H1 (cell line): ENCODE results near the gene DAZAP2. TPM values are rescaled to one million over a fixed set of nuclear protein-coding genes. Genes with fewer than 3 reads are reported as not detected.

ENCODE experiments used
- CTCF ChIA-PET: fragments of 300-600 bp; sonication (Branson Sonifier 250); formaldehyde crosslinking; loops from one replicate; lab custom pipeline; 2021; ENCODE audit not compliant: partially characterized antibody; lab: Charles Lee
- POLR2A ChIA-PET: fragments of 300-600 bp; sonication (Branson Sonifier 250); formaldehyde crosslinking; loops from one replicate; lab custom pipeline; 2021; ENCODE audit warnings: inconsistent platforms; ENCODE audit not compliant: partially characterized antibody; lab: Charles Lee
- DNase-seq, 2 experiments: peaks; one replicate each; pipeline versions ENCODE4 v3.0.0 to v3.0.0-alpha.2; 2010 to 2022; ENCODE audit warnings: low spot score in 2 of 2, low read depth in 1 of 2, mixed read lengths in 1 of 2
- FAIRE-seq: peaks from 2 replicates; lab custom pipeline; 2011; peaks lifted over from hg19 to GRCh38; lab: Jason Lieb, UNC
- H2AFZ ChIP-seq: 2 replicates; pipeline ENCODE4 v1.8.1; 2012; ENCODE audit warnings: low read length, inconsistent platforms
- H2AK5ac ChIP-seq: 2 replicates; pipeline ENCODE4 v1.6.1; 2013; ENCODE audit warnings: low read depth, low read length
- H2BK120ac ChIP-seq: replicated peaks from 2 replicates; pipeline ENCODE3; 2013; ENCODE audit warnings: low read depth, low read length, inconsistent platforms
- H2BK12ac ChIP-seq: 2 replicates; pipeline ENCODE4 v1.6.1; 2013; ENCODE audit warnings: low read depth, low read length
- H2BK15ac ChIP-seq: 2 replicates; pipeline ENCODE4 v1.6.1; 2013; ENCODE audit warnings: low read length
- H2BK20ac ChIP-seq: 2 replicates; pipeline ENCODE4 v1.6.1; 2013; ENCODE audit warnings: low read length
- H2BK5ac ChIP-seq: 2 replicates; pipeline ENCODE4 v1.6.1; 2013; ENCODE audit warnings: low read depth, low read length
- H3K14ac ChIP-seq: 2 replicates; pipeline ENCODE4 v1.6.1; 2013; ENCODE audit warnings: inconsistent platforms; ENCODE audit not compliant: insufficient read length
- H3K18ac ChIP-seq: 2 replicates; pipeline ENCODE4 v1.6.1; 2013; ENCODE audit warnings: low read length; ENCODE audit errors: extremely low read depth
- H3K23ac ChIP-seq: 2 replicates; pipeline ENCODE4 v1.6.1; 2013; ENCODE audit warnings: inconsistent platforms; ENCODE audit not compliant: insufficient read length
- H3K23me2 ChIP-seq: 2 replicates; pipeline ENCODE4 v1.6.1; 2013; ENCODE audit warnings: low read depth, low read length
- H3K27ac ChIP-seq: 2 replicates; pipeline ENCODE4 v1.6.1; 2011; ENCODE audit warnings: low read depth, low read length, inconsistent platforms
- H3K27me3 ChIP-seq, 4 experiments: replicated peaks in 1 of 4; 1 replicate in 1 of 4; 2 replicates in 3 of 4; pipeline versions ENCODE4 v1.6.1 to v1.8.1; 2011 to 2013; ENCODE audit warnings: low read length in 3 of 4, mild to moderate bottlenecking in 3 of 4, inconsistent platforms in 2 of 4, mixed read lengths in 2 of 4, moderate library complexity in 1 of 4; ENCODE audit not compliant: control insufficient read depth in 3 of 4, insufficient read depth in 3 of 4; ENCODE audit errors: extremely low read depth in 1 of 4
- H3K36me3 ChIP-seq, 4 experiments: 2 replicates each; pipeline versions ENCODE4 v1.6.1 to v1.8.1; 2011 to 2013; ENCODE audit warnings: mild to moderate bottlenecking in 4 of 4, low read length in 3 of 4, moderate library complexity in 2 of 4, control low read depth in 1 of 4, inconsistent platforms in 1 of 4; ENCODE audit not compliant: insufficient read depth in 4 of 4, control insufficient read depth in 2 of 4
- H3K4ac ChIP-seq: replicated peaks from 2 replicates; pipeline ENCODE3; 2013; ENCODE audit warnings: low read length, low read depth, mixed read lengths, inconsistent platforms; ENCODE audit not compliant: insufficient read length
- H3K4me1 ChIP-seq, 4 experiments: replicated peaks in 1 of 4; 1 replicate in 1 of 4; 2 replicates in 3 of 4; pipeline versions ENCODE4 v1.6.1 to v1.8.1; 2011 to 2013; ENCODE audit warnings: low read length in 3 of 4, inconsistent platforms in 2 of 4, mixed read lengths in 1 of 4; ENCODE audit not compliant: insufficient read depth in 4 of 4, control insufficient read depth in 3 of 4
- H3K4me2 ChIP-seq, 2 experiments: 2 replicates each; pipeline versions ENCODE4 v1.6.1 to v1.8.1; 2011 to 2013; ENCODE audit warnings: low read depth in 2 of 2, low read length in 2 of 2, control low read depth in 1 of 2, inconsistent platforms in 1 of 2, mild to moderate bottlenecking in 1 of 2; ENCODE audit not compliant: insufficient read depth in 1 of 2
- H3K4me3 ChIP-seq, 4 experiments: fragments of 200-600, 300-600 bp in 1 of 4; sonication (generic), shearing (Covaris generic), sonication (Bioruptor Twin) in 1 of 4; 2 replicates each; pipeline versions ENCODE4 v1.5.1 to v1.8.1; 2011 to 2016; ENCODE audit warnings: low read length in 4 of 4, low read depth in 3 of 4, control low read depth in 2 of 4, inconsistent platforms in 2 of 4, mild to moderate bottlenecking in 2 of 4, mixed read lengths in 1 of 4, moderate library complexity in 1 of 4; ENCODE audit not compliant: insufficient read depth in 2 of 4; ENCODE audit errors: extremely low read depth in 1 of 4
- H3K56ac ChIP-seq: replicated peaks from 2 replicates; pipeline ENCODE3; 2013; ENCODE audit warnings: low read depth, mild to moderate bottlenecking, mixed read lengths, low read length, inconsistent platforms; ENCODE audit not compliant: insufficient read length
- H3K79me1 ChIP-seq: 2 replicates; pipeline ENCODE4 v1.6.1; 2013; ENCODE audit warnings: low read depth, low read length, control low read depth
- H3K79me2 ChIP-seq, 2 experiments: 2 replicates each; pipeline versions ENCODE4 v1.6.1 to v1.8.1; 2012 to 2013; ENCODE audit warnings: low read length in 2 of 2, mild to moderate bottlenecking in 2 of 2, inconsistent platforms in 1 of 2; ENCODE audit not compliant: insufficient read depth in 2 of 2, control insufficient read depth in 1 of 2
- H3K9ac ChIP-seq, 4 experiments: replicated peaks in 1 of 4; 1 replicate in 1 of 4; 2 replicates in 3 of 4; pipeline versions ENCODE4 v1.6.1 to v1.8.1; 2011 to 2013; ENCODE audit warnings: low read depth in 3 of 4, low read length in 3 of 4, control low read depth in 2 of 4, mild to moderate bottlenecking in 2 of 4, moderate library complexity in 2 of 4, inconsistent platforms in 1 of 4; ENCODE audit errors: extremely low read depth in 1 of 4
- H3K9me3 ChIP-seq, 2 experiments: 2 replicates each; pipeline versions ENCODE4 v1.6.1 to v1.8.1; 2012 to 2013; ENCODE audit warnings: mild to moderate bottlenecking in 2 of 2, moderate library complexity in 2 of 2, control low read depth in 1 of 2, inconsistent platforms in 1 of 2, low read depth in 1 of 2, low read length in 1 of 2, mixed read lengths in 1 of 2; ENCODE audit not compliant: insufficient read depth in 2 of 2
- H4K20me1 ChIP-seq, 2 experiments: replicated peaks in 1 of 2; 2 replicates each; pipeline versions ENCODE3 to v1.8.1; 2011 to 2013; ENCODE audit warnings: inconsistent platforms in 2 of 2, low read length in 2 of 2, mild to moderate bottlenecking in 1 of 2; ENCODE audit not compliant: insufficient read depth in 2 of 2, control insufficient read depth in 1 of 2
- H4K5ac ChIP-seq: 2 replicates; pipeline ENCODE4 v1.6.1; 2013; ENCODE audit warnings: low read length, low read depth, mixed read lengths, inconsistent platforms; ENCODE audit not compliant: insufficient read length
- H4K8ac ChIP-seq: 2 replicates; pipeline ENCODE4 v1.8.0; 2013; ENCODE audit warnings: mild to moderate bottlenecking, moderate library complexity, low read length, inconsistent platforms; ENCODE audit not compliant: insufficient read depth; ENCODE audit errors: extremely low read depth
- H4K91ac ChIP-seq: replicated peaks from 2 replicates; pipeline ENCODE3; 2013; ENCODE audit warnings: low read length, mixed read lengths, inconsistent platforms; ENCODE audit not compliant: insufficient read length
- BACH1 ChIP-seq: IDR thresholded peaks from 2 replicates; pipeline ENCODE4 v1.6.1; 2012; ENCODE audit warnings: low read length, improper control_type of control experiment
- BRCA1 ChIP-seq: IDR thresholded peaks from 2 replicates; pipeline ENCODE4 v1.6.1; 2012; ENCODE audit warnings: low read depth, low read length, improper control_type of control experiment
- CREB1 ChIP-seq: IDR thresholded peaks from 2 replicates; pipeline ENCODE4 v1.6.1; 2012; ENCODE audit warnings: inconsistent platforms
- GABPA ChIP-seq: IDR thresholded peaks from 2 replicates; pipeline ENCODE4 v1.6.1; 2011; ENCODE audit warnings: mild to moderate bottlenecking, low read length, moderate library complexity, borderline replicate concordance; ENCODE audit not compliant: insufficient read depth
- JUN ChIP-seq: IDR thresholded peaks from 2 replicates; pipeline ENCODE4 v1.6.1; 2011; ENCODE audit warnings: low read depth, mild to moderate bottlenecking, improper control_type of control experiment, low read length
- JUND ChIP-seq: IDR thresholded peaks from 2 replicates; pipeline ENCODE4 v1.6.1; 2011; ENCODE audit warnings: mild to moderate bottlenecking, improper control_type of control experiment, low read length
- POLR2A ChIP-seq, 2 experiments: IDR thresholded peaks; 1 replicate in 1 of 2; 2 replicates in 1 of 2; pipeline ENCODE4 v1.6.1; 2011; ENCODE audit warnings: low read depth in 2 of 2, low read length in 2 of 2, mild to moderate bottlenecking in 2 of 2; ENCODE audit errors: control extremely low read depth in 1 of 2
- POU5F1 ChIP-seq: IDR thresholded peaks from 2 replicates; pipeline ENCODE4 v1.6.1; 2011; ENCODE audit warnings: low read depth, mild to moderate bottlenecking, low read length, moderate library complexity
- RNF2 ChIP-seq: fragments of 200-900, 300-1000 bp; sonication (generic); IDR thresholded peaks from 2 replicates; pipeline ENCODE4 v1.7.1; 2016; ENCODE audit warnings: borderline replicate concordance, low read depth, mild to moderate bottlenecking, antibody characterized with exemption, low read length; ENCODE audit not compliant: poor library complexity, severe bottlenecking; ENCODE audit errors: missing control alignments
- SAP30 ChIP-seq: fragments of 300-600 bp; sonication (generic); IDR thresholded peaks from 2 replicates; pipeline ENCODE4 v1.7.1; 2012; ENCODE audit warnings: low read length, moderate library complexity, mild to moderate bottlenecking, inconsistent platforms; ENCODE audit not compliant: insufficient read depth, insufficient replicate concordance
- SP1 ChIP-seq: IDR thresholded peaks from 2 replicates; pipeline ENCODE4 v1.6.1; 2011; ENCODE audit warnings: low read depth, low read length
- SRF ChIP-seq: IDR thresholded peaks from 2 replicates; pipeline ENCODE4 v1.6.1; 2011; ENCODE audit warnings: mild to moderate bottlenecking, low read depth, low read length, moderate library complexity
- ZNF274 ChIP-seq: IDR thresholded peaks from 2 replicates; pipeline ENCODE4 v1.7.0; 2012; ENCODE audit warnings: low read length, borderline replicate concordance; ENCODE audit errors: extremely low read depth
- WGBS, 2 experiments: shearing (Covaris generic) in 1 of 2; methylation state at CpG; one replicate each; pipeline versions ENCODE4 v1.1.6 to v1.1.7; 2013 to 2015; ENCODE audit warnings: low lambda C conversion rate in 2 of 2, mixed read lengths in 2 of 2, inconsistent platforms in 1 of 2, low coverage in 1 of 2, missing lambda C conversion rate in 1 of 2; ENCODE audit not compliant: insufficient replicate concordance in 2 of 2, insufficient coverage in 1 of 2, insufficient read length in 1 of 2; ENCODE audit errors: extremely low coverage in 1 of 2, missing lambda C conversion rate in 1 of 2; 5-methylcytosine and 5-hydroxymethylcytosine counted together
- polyA plus RNA-seq, 7 experiments: library from polyadenylated mRNA; depleted of rRNA in 3 of 7; stranded (reverse) in 5 of 7; unstranded in 2 of 7; fragments of >200 nt in 5 of 7; fragments of 200-250 nt in 2 of 7; gene quantifications; 1 replicate in 5 of 7; 2 replicates in 1 of 7; 4 replicates in 1 of 7; pipeline versions ENCODE4 v1.2.1 to v1.2.3, GENCODE V29; 2011 to 2013; ENCODE audit warnings: missing spikeins in 2 of 7, mixed read lengths in 2 of 7
- total RNA-seq: library from RNA; stranded (reverse); fragmentation: NEBNext Ultra II Directional; extraction: Animal tissue kit (Norgen Biotek cat#: 25700); gene quantifications from 2 replicates; pipeline ENCODE4 v1.2.1, GENCODE V29; 2021
- TF ChIP-seq, protein P1 (sequence below): IDR thresholded peaks from 2 replicates; pipeline ENCODE4 v1.6.1; 2011; ENCODE audit warnings: low read depth, mild to moderate bottlenecking, low read length; ENCODE audit not compliant: insufficient read depth

DAZAP2 gene
- total and polyA plus RNA-seq, 2 of the 8 experiments (the other 6 are each of a cell fraction or from before 2014, with no cell fraction given), result 27.1 to 77.2 TPM

DNA sequence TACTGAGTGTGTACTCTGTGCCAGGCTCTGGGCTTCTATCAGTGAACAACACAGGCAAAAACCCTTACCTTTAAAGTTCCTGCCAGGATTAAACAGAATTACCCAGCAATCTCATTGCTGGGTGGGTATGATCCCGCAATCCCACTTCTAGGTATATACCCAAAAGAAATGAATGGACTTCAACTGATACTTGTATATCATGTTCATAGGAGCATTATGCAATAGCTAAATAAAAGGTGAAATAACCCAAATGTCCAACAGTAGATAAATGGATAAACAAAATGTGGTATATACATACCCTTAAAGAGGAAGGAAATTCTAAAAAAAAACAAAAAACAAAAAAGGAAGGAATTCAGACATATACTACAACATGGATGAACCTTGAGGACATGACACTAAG is 14.7 kb downstream of the DAZAP2 start:
- no peak overlapping the region for H2AK5ac ChIP-seq
- no peak overlapping the region for H2BK12ac ChIP-seq
- no peak overlapping the region for H2BK15ac ChIP-seq
- no peak overlapping the region for H2BK120ac ChIP-seq
- H3K27me3 ChIP-seq, result no peaks in the 10 kb centered on the region
- no peak overlapping the region for H3K18ac ChIP-seq
- no peak overlapping the region for H2BK20ac ChIP-seq
- FAIRE-seq, result no peak
- no peak overlapping the region for H2BK5ac ChIP-seq
- ChIA-PET CTCF (interaction anchor here (0.8 to 3.9 kb wide), 19 partner anchors 9 to 167 kb away, joined by 3 to 44 read pairs (median 5); no protein-coding TSS in a partner anchor), POLR2A (interaction anchor here (0.9 to 2.5 kb wide), 5 partner anchors 10 to 170 kb away, joined by 4 to 12 read pairs (median 6); partner anchors contain the start of genes CSRNP2, DAZAP2 and SMAGP)
- H3K4me2 ChIP-seq, result no peak overlapping the region
- H4K91ac ChIP-seq, result no peak overlapping the region
- H4K20me1 ChIP-seq, result no peaks in the 10 kb centered on the region
- H3K9ac ChIP-seq, result peak overlapping the region in 1 of 4 experiments; percentile 37; a peak in 1 of 7 replicates
- H2AFZ ChIP-seq, result no peak overlapping the region
- no peak for DNase-seq
- H3K56ac ChIP-seq, result no peak overlapping the region
- H3K79me1 ChIP-seq, result no peaks in the 10 kb centered on the region
- no peak overlapping the region for H3K14ac ChIP-seq
- H3K4me3 ChIP-seq, result no peak overlapping the region
- no peak overlapping the region for H3K27ac ChIP-seq
- H3K23me2 ChIP-seq, result no peaks in the 10 kb centered on the region
- no peak overlapping the region for H4K5ac ChIP-seq
- no peaks in the 10 kb centered on the region; a peak in 2 of 8 replicates for H3K36me3 ChIP-seq
- WGBS, 2 experiments, result 95% methylated on average over 1 of the region's 1 CpG; no CpG with 5 or more reads in 1 of the 2 experiments
- H3K79me2 ChIP-seq, result no peaks in the 10 kb centered on the region
- no peak overlapping the region for H3K4ac ChIP-seq
- no peaks in the 10 kb centered on the region for H3K9me3 ChIP-seq
- no peak overlapping the region for H3K23ac ChIP-seq
- no peak overlapping the region for H4K8ac ChIP-seq
- peaks cover 0 to 5% (median 0%) of the 10 kb centered on the region in 4 experiments; a peak in 1 of 7 replicates for H3K4me1 ChIP-seq
- no peak for TF ChIP-seq CREB1
- no peak for TF ChIP-seq BRCA1
- TF ChIP-seq SAP30, result no peak
- no peak for TF ChIP-seq JUND
- TF ChIP-seq ZNF274, result no peak
- no peak for TF ChIP-seq SRF
- TF ChIP-seq, protein P1, sequence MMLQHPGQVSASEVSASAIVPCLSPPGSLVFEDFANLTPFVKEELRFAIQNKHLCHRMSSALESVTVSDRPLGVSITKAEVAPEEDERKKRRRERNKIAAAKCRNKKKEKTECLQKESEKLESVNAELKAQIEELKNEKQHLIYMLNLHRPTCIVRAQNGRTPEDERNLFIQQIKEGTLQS, result no peak
- no peak for TF ChIP-seq GABPA
- TF ChIP-seq RNF2, result no peak
- TF ChIP-seq POLR2A (IDR thresholded peaks at IDR 0.05; ENCODE audit: control extremely low read depth in 1 of 2, low read depth in 2 of 2, low read length in 2 of 2), result no peak
- no peak for TF ChIP-seq SP1
- TF ChIP-seq BACH1, result no peak
- no peak for TF ChIP-seq JUN
- TF ChIP-seq POU5F1, result no peak
